GM18858 (cell line): ENCODE results near the gene PNMA6A.
"Not testable (repeated sequence)": the region's sequence is repeated elsewhere in the genome, so short reads cannot be mapped to it uniquely, and the experiment has no call there.

Source experiments
- ATAC-seq: cut with Tn5 transposase; IDR thresholded peaks from one replicate; pipeline ENCODE4 v1.9.1; 2021; ENCODE audit not compliant: unreplicated experiment

Gene PNMA6A

GRCh38 chrX:153071909-153072583 lies at the start of gene PNMA6A:
Gene PNMA6A, plus strand, starts transcription at chrX:153072454. Its CDS starts 609 bp downstream, at chrX:153073063.
- not testable (repeated sequence) for ATAC-seq

GRCh38 chrX:153026501-153026900 lies 45.8 kb upstream of the PNMA6A start:
- not testable (repeated sequence) for ATAC-seq

GRCh38 chrX:153028487-153028886 lies 43.8 kb upstream of the PNMA6A start:
- not testable (repeated sequence) for ATAC-seq

GRCh38 chrX:153029162-153029561 lies 43.1 kb upstream of the PNMA6A start:
- ATAC-seq = no peak

GRCh38 chrX:153029875-153030274 lies 42.4 kb upstream of the PNMA6A start:
- ATAC-seq = no peak

GRCh38 chrX:153030801-153031200 lies 41.5 kb upstream of the PNMA6A start:
- ATAC-seq = no peak

- ATAC-seq = no peak
Measured at GRCh38 chrX:153032397-153033118, 39.7 kb upstream of the PNMA6A start.

GRCh38 chrX:153049093-153049492 lies 23.2 kb upstream of the PNMA6A start:
- ATAC-seq = no peak

- no peak for ATAC-seq
Measured at GRCh38 chrX:153052534-153052933, 19.7 kb upstream of the PNMA6A start.

- no peak for ATAC-seq
Measured at GRCh38 chrX:153055871-153056749, 16.1 kb upstream of the PNMA6A start, which contains the start of gene PNMA3. Gene PNMA3, plus strand, starts transcription at chrX:153056470. Its CDS starts 586 bp downstream, at chrX:153057056.

GRCh38 chrX:153057281-153057680 lies 15.0 kb upstream of the PNMA6A start:
- ATAC-seq = no peak

- ATAC-seq = no peak
Measured at GRCh38 chrX:153059191-153060094, 12.8 kb upstream of the PNMA6A start.

GRCh38 chrX:153060095-153060445 lies 12.2 kb upstream of the PNMA6A start:
- no peak for ATAC-seq

GRCh38 chrX:153061732-153062131 lies 10.5 kb upstream of the PNMA6A start:
- no peak for ATAC-seq

- ATAC-seq = no peak
Measured at GRCh38 chrX:153063315-153063714, 8.9 kb upstream of the PNMA6A start.

- no peak for ATAC-seq
Measured at GRCh38 chrX:153064061-153064460, 8.2 kb upstream of the PNMA6A start.

- no peak for ATAC-seq
Measured at GRCh38 chrX:153065389-153065788, 6.9 kb upstream of the PNMA6A start.

GRCh38 chrX:153066402-153066801 lies 5.9 kb upstream of the PNMA6A start:
- ATAC-seq = not testable (repeated sequence)

- not testable (repeated sequence) for ATAC-seq
Measured at GRCh38 chrX:153073331-153073730, 1.1 kb downstream of the PNMA6A start.

GRCh38 chrX:153074262-153074899 lies 2.1 kb downstream of the PNMA6A start:
- ATAC-seq = no peak
